H9 (cell line): ENCODE measurements around the gene ZNF239. TPM values are rescaled to one million over a fixed set of nuclear protein-coding genes. Genes with fewer than 3 reads are reported as not detected.
A peak's percentile ranks its signal among the peaks of the same experiment; 100 is the strongest.

Source experiments
- DNase-seq: peaks from one replicate; pipeline ENCODE4 v3.0.0-alpha.2; 2017
- H2AFZ ChIP-seq: one replicate; pipeline ENCODE4 v1.6.1; 2013; ENCODE audit warnings: mild to moderate bottlenecking, low read length, control low read depth, moderate library complexity
- H2AK5ac ChIP-seq: 2 replicates; pipeline ENCODE4 v1.6.1; 2013; ENCODE audit warnings: low read length, control low read depth, mixed read lengths; ENCODE audit not compliant: insufficient read length
- H2BK120ac ChIP-seq: one replicate; pipeline ENCODE4 v1.6.1; 2013; ENCODE audit warnings: low read depth, mild to moderate bottlenecking, low read length, control low read depth, inconsistent platforms; ENCODE audit not compliant: poor library complexity, severe bottlenecking
- H2BK12ac ChIP-seq: 2 replicates; pipeline ENCODE4 v1.6.1; 2013; ENCODE audit warnings: low read length, control low read depth, mixed read lengths, low read depth; ENCODE audit not compliant: insufficient read length
- H2BK15ac ChIP-seq: 2 replicates; pipeline ENCODE4 v1.6.1; 2013; ENCODE audit warnings: low read depth, low read length, control low read depth
- H2BK20ac ChIP-seq: one replicate; pipeline ENCODE4 v1.6.1; 2013; ENCODE audit warnings: low read depth, mild to moderate bottlenecking, low read length, control low read depth, inconsistent platforms; ENCODE audit not compliant: poor library complexity, severe bottlenecking
- H2BK5ac ChIP-seq: 2 replicates; pipeline ENCODE4 v1.6.1; 2013; ENCODE audit warnings: low read length, control low read depth, mixed read lengths; ENCODE audit not compliant: insufficient read length
- H3K14ac ChIP-seq: 2 replicates; pipeline ENCODE4 v1.6.1; 2013; ENCODE audit warnings: low read length, control low read depth; ENCODE audit not compliant: insufficient read depth
- H3K18ac ChIP-seq: 2 replicates; pipeline ENCODE4 v1.6.1; 2013; ENCODE audit warnings: low read depth, mild to moderate bottlenecking, mixed read lengths, low read length, control low read depth; ENCODE audit not compliant: insufficient read length
- H3K23ac ChIP-seq: 2 replicates; pipeline ENCODE4 v1.6.1; 2013; ENCODE audit warnings: low read length, control low read depth, mixed read lengths, low read depth; ENCODE audit not compliant: insufficient read length
- H3K23me2 ChIP-seq: 2 replicates; pipeline ENCODE4 v1.6.1; 2013; ENCODE audit warnings: low read depth, mild to moderate bottlenecking, mixed read lengths, low read length, control low read depth; ENCODE audit not compliant: insufficient read length, poor library complexity, severe bottlenecking
- H3K27ac ChIP-seq: 2 replicates; pipeline ENCODE4 v1.5.1; 2013; ENCODE audit warnings: low read length, control low read depth, mixed read lengths, low read depth; ENCODE audit not compliant: insufficient read length
- H3K27me3 ChIP-seq: 2 replicates; pipeline ENCODE4 v1.6.1; 2013; ENCODE audit warnings: low read length, control low read depth, inconsistent platforms; ENCODE audit not compliant: insufficient read depth
- H3K4ac ChIP-seq: 2 replicates; pipeline ENCODE4 v1.6.1; 2013; ENCODE audit warnings: low read depth, mild to moderate bottlenecking, control low read depth, inconsistent platforms, low read length, moderate library complexity
- H3K4me1 ChIP-seq: 2 replicates; pipeline ENCODE4 v1.6.1; 2013; ENCODE audit warnings: low read length, control low read depth, inconsistent platforms; ENCODE audit not compliant: insufficient read depth
- H3K4me2 ChIP-seq: 2 replicates; pipeline ENCODE4 v1.6.1; 2013; ENCODE audit warnings: low read length, control low read depth, mixed read lengths; ENCODE audit not compliant: insufficient read length, insufficient read depth
- H3K56ac ChIP-seq: 2 replicates; pipeline ENCODE4 v1.6.1; 2013; ENCODE audit warnings: low read depth, mild to moderate bottlenecking, mixed read lengths, low read length, control low read depth; ENCODE audit not compliant: insufficient read length
- H3K79me1 ChIP-seq: 2 replicates; pipeline ENCODE4 v1.6.1; 2013; ENCODE audit warnings: low read depth, mild to moderate bottlenecking, moderate library complexity, low read length, control low read depth, inconsistent platforms; ENCODE audit not compliant: insufficient read depth, poor library complexity, severe bottlenecking
- H3K79me2 ChIP-seq: 2 replicates; pipeline ENCODE4 v1.6.1; 2013; ENCODE audit warnings: low read length, control low read depth, inconsistent platforms; ENCODE audit not compliant: insufficient read depth
- H3K9ac ChIP-seq: 2 replicates; pipeline ENCODE4 v1.6.1; 2013; ENCODE audit warnings: low read length, control low read depth, mixed read lengths; ENCODE audit not compliant: insufficient read length; ENCODE audit errors: extremely low read depth
- H3K9me3 ChIP-seq: one replicate; pipeline ENCODE4 v1.6.1; 2013; ENCODE audit warnings: low read depth, low read length, inconsistent platforms; ENCODE audit not compliant: control insufficient read depth
- H3T11ph ChIP-seq: one replicate; pipeline ENCODE4 v1.6.1; 2013; ENCODE audit warnings: mild to moderate bottlenecking, low read length, control low read depth, inconsistent platforms
- H4K20me1 ChIP-seq: one replicate; pipeline ENCODE4 v1.6.1; 2013; ENCODE audit not compliant: control insufficient read depth, insufficient read length, insufficient read depth
- H4K5ac ChIP-seq: 2 replicates; pipeline ENCODE4 v1.6.1; 2013; ENCODE audit warnings: low read depth, mild to moderate bottlenecking, mixed read lengths, low read length, control low read depth; ENCODE audit not compliant: insufficient read length
- H4K8ac ChIP-seq: replicated peaks from 2 replicates; pipeline ENCODE4 v1.6.1; 2013; ENCODE audit warnings: low read length, control low read depth, mixed read lengths, low read depth; ENCODE audit not compliant: insufficient read length
- H4K91ac ChIP-seq: 2 replicates; pipeline ENCODE4 v1.6.1; 2013; ENCODE audit warnings: low read depth, mild to moderate bottlenecking, moderate library complexity, mixed read lengths, low read length, control low read depth; ENCODE audit not compliant: insufficient read length
- H3K27ac Mint-ChIP-seq, 3 experiments: 2 replicates in 2 of 3; 3 replicates in 1 of 3; pipeline ENCODE4 v1.8.0; 2020 to 2021; ENCODE audit warnings: mixed read lengths in 3 of 3, mild to moderate bottlenecking in 1 of 3, moderate library complexity in 1 of 3
- H3K27me3 Mint-ChIP-seq: 2 replicates; pipeline ENCODE4 v1.8.0; 2021; ENCODE audit warnings: low read depth, mild to moderate bottlenecking, moderate library complexity, mixed read lengths
- H3K36me3 Mint-ChIP-seq, 3 experiments: 2 replicates in 2 of 3; 3 replicates in 1 of 3; pipeline ENCODE4 v1.8.0; 2020 to 2021; ENCODE audit warnings: low read depth in 3 of 3, mixed read lengths in 3 of 3; ENCODE audit not compliant: insufficient read depth in 1 of 3
- H3K4me1 Mint-ChIP-seq, 2 experiments: 2 replicates each; pipeline ENCODE4 v1.8.0; 2020; ENCODE audit warnings: mixed read lengths in 2 of 2
- H3K4me3 Mint-ChIP-seq, 2 experiments: 2 replicates in 1 of 2; 3 replicates in 1 of 2; pipeline ENCODE4 v1.8.0; 2020 to 2021; ENCODE audit warnings: mild to moderate bottlenecking in 2 of 2, mixed read lengths in 2 of 2, moderate library complexity in 1 of 2
- H3K9me3 Mint-ChIP-seq, 2 experiments: 2 replicates in 1 of 2; 3 replicates in 1 of 2; pipeline ENCODE4 v1.8.0; 2020; ENCODE audit warnings: mild to moderate bottlenecking in 2 of 2, mixed read lengths in 2 of 2, moderate library complexity in 1 of 2
- WGBS: extraction: QIAGEN DNeasy Blood & Tissue Kit; methylation state at CpG from one replicate; pipeline ENCODE4 v1.1.7; 2013; ENCODE audit warnings: missing lambda C conversion rate, low lambda C conversion rate, mixed read lengths; ENCODE audit not compliant: insufficient read length; ENCODE audit errors: extremely low coverage; 5-methylcytosine and 5-hydroxymethylcytosine counted together
- total RNA-seq: library from RNA; stranded (reverse); gene quantifications from 2 replicates; pipeline ENCODE4 v1.2.1, GENCODE V29; 2021
- TF ChIP-seq, protein P1 (sequence below): fragments of 200-600 bp; sonication (generic); conservative IDR thresholded peaks from 3 replicates; pipeline ENCODE4 v1.8.0; 2021; ENCODE audit warnings: antibody characterized with exemption, mild to moderate bottlenecking

ZNF239 gene
- total RNA-seq, 1 experiment from 2014 or later, result 16.2 TPM

DNA sequence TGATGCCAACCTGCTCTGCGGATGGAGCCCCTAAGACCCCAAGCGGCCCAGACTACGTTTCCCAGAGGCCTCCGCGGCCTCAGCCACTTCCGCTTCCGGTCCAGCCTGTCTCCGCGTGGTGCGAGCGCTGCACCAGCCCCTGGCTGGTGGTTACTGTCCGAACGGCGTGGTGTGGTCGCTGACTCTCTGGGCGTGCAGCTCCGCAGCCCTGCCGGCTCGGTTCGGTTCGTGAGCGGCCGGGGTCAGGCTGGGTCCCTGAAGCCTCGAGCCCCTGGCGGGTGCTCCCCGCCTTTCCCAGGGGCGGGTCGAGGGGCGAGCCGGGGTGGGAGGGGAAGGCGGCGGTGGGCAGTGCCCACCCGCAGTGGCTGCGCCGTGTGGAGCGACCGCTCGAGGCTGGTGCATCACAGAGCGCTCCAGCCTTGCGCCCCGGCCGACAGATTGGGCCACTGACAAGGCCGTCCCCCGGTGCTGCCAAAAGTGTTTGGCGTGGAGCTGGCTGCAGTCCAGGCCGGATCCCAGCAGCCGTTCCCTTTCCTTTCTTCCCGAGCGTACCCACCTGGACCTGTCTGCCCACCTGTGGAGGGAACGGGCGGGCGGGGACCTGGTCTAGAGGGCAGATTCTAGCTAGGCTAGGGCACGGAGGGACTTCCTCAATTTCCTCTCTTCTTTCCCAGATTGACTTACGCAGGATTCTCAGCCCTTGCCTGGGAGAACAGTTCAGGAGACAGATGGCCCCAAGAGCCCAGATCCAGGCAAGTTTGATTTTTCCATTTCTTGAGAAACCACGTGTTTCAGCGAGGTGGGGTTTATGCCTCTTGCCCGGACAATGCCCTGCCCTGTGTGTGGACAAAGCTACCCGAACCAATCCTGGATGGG lies 32.1 kb upstream of the ZNF239 start, which contains the start of gene ZNF485:
Gene ZNF485 (plus strand): TSS at position 116 of the 876 bp plus-strand sequence. CDS start 613 bp downstream, at position 729.
- H3K14ac ChIP-seq, result peak within 1 kb of the TSS; percentile 81
- H2BK12ac ChIP-seq, result no peak within 1 kb of the TSS
- peak; percentile 83 for DNase-seq
- H3K27ac Mint-ChIP-seq, result no peak within 1 kb of the TSS; a peak in 1 of 7 replicates
- no peak within 1 kb of the TSS for H3K4ac ChIP-seq
- no peak within 1 kb of the TSS for H2AK5ac ChIP-seq
- H3T11ph ChIP-seq, result no peak within 1 kb of the TSS
- H3K9me3 Mint-ChIP-seq, result peaks cover 9 to 24% of the 10 kb centered on the region in 2 experiments
- no peaks in the 10 kb centered on the region for H4K20me1 ChIP-seq
- H3K9me3 ChIP-seq, result no peaks in the 10 kb centered on the region
- peaks cover 7 to 10% of the 10 kb centered on the region in 2 experiments for H3K4me1 Mint-ChIP-seq
- H3K27me3 Mint-ChIP-seq, result peaks cover 26% of the 10 kb centered on the region
- H3K23ac ChIP-seq, result no peak within 1 kb of the TSS
- H2BK120ac ChIP-seq, result no peak within 1 kb of the TSS
- no peak within 1 kb of the TSS for H3K56ac ChIP-seq
- H3K4me3 Mint-ChIP-seq, result peak within 1 kb of the TSS; percentile 78 to 85
- TF ChIP-seq, protein P1, sequence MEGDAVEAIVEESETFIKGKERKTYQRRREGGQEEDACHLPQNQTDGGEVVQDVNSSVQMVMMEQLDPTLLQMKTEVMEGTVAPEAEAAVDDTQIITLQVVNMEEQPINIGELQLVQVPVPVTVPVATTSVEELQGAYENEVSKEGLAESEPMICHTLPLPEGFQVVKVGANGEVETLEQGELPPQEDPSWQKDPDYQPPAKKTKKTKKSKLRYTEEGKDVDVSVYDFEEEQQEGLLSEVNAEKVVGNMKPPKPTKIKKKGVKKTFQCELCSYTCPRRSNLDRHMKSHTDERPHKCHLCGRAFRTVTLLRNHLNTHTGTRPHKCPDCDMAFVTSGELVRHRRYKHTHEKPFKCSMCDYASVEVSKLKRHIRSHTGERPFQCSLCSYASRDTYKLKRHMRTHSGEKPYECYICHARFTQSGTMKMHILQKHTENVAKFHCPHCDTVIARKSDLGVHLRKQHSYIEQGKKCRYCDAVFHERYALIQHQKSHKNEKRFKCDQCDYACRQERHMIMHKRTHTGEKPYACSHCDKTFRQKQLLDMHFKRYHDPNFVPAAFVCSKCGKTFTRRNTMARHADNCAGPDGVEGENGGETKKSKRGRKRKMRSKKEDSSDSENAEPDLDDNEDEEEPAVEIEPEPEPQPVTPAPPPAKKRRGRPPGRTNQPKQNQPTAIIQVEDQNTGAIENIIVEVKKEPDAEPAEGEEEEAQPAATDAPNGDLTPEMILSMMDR, result no peak
- H3K27ac ChIP-seq, result no peak within 1 kb of the TSS
- no peaks in the 10 kb centered on the region for H3K4me1 ChIP-seq
- H4K8ac ChIP-seq, result no peak within 1 kb of the TSS
- H4K91ac ChIP-seq, result no peak within 1 kb of the TSS
- H3K23me2 ChIP-seq, result peaks cover 9% of the 10 kb centered on the region
- H4K5ac ChIP-seq, result no peak within 1 kb of the TSS
- H2BK5ac ChIP-seq, result no peak within 1 kb of the TSS
- H3K79me2 ChIP-seq, result no peaks in the 10 kb centered on the region
- H3K79me1 ChIP-seq, result no peaks in the 10 kb centered on the region
- H2BK15ac ChIP-seq, result no peak within 1 kb of the TSS
- no peak within 1 kb of the TSS for H2AFZ ChIP-seq
- H2BK20ac ChIP-seq, result no peak within 1 kb of the TSS
- WGBS, result no CpG with 5 or more reads among the region's 58 CpGs
- no peaks in the 10 kb centered on the region; the same call in 1 of the 2 replicates for H3K27me3 ChIP-seq
- H3K36me3 Mint-ChIP-seq, result peaks cover 34 to 37% (median 34%) of the 10 kb centered on the region in 3 experiments
- peak within 1 kb of the TSS; percentile 25 for H3K9ac ChIP-seq
- H3K18ac ChIP-seq, result peak within 1 kb of the TSS; percentile 71
- peak within 1 kb of the TSS; percentile 87 for H3K4me2 ChIP-seq
